GM18873 (cell line): Measurements from ENCODE around the gene PHF12.

Experiments used
- ATAC-seq: cut with Tn5 transposase; IDR thresholded peaks from one replicate; pipeline ENCODE4 v1.9.1; 2021; ENCODE audit warnings: mild to moderate bottlenecking, moderate library complexity, moderate number of reproducible peaks; ENCODE audit not compliant: unreplicated experiment, low FRiP score

The PHF12 gene

GRCh38 chr17:28956861-28957260 lies 5.5 kb upstream of the PHF12 start:
- no peak for ATAC-seq

- ATAC-seq = no peak
Measured at GRCh38 chr17:28956112-28956511, 4.8 kb upstream of the PHF12 start.

GRCh38 chr17:28955408-28955807 lies 4.1 kb upstream of the PHF12 start:
- ATAC-seq = no peak

GRCh38 chr17:28954886-28955285 lies 3.6 kb upstream of the PHF12 start:
- ATAC-seq = no peak

GRCh38 chr17:28953444-28954118 lies 2.3 kb upstream of the PHF12 start:
- no peak for ATAC-seq

GRCh38 chr17:28951991-28952975 lies 965 bp upstream of the PHF12 start:
- peak; percentile 61 for ATAC-seq

- no peak for ATAC-seq
Measured at GRCh38 chr17:28950752-28951427, 428 bp downstream of the PHF12 start.

GRCh38 chr17:28950017-28950751 lies 1.1 kb downstream of the PHF12 start:
- no peak for ATAC-seq

GRCh38 chr17:28949185-28950016 lies 1.9 kb downstream of the PHF12 start:
- ATAC-seq = no peak

GRCh38 chr17:28948873-28949184 lies 2.5 kb downstream of the PHF12 start:
- no peak for ATAC-seq

GRCh38 chr17:28948342-28948741 lies 3.0 kb downstream of the PHF12 start:
- ATAC-seq = no peak

- ATAC-seq = no peak
Measured at GRCh38 chr17:28947639-28948038, 3.7 kb downstream of the PHF12 start.

- no peak for ATAC-seq
Measured at GRCh38 chr17:28946239-28946638, 5.1 kb downstream of the PHF12 start.

- ATAC-seq = no peak
Measured at GRCh38 chr17:28944862-28945741, 6.2 kb downstream of the PHF12 start.

- no peak for ATAC-seq
Measured at GRCh38 chr17:28944343-28944742, 7.0 kb downstream of the PHF12 start.

- ATAC-seq = no peak
Measured at GRCh38 chr17:28942925-28943324, 8.4 kb downstream of the PHF12 start.

GRCh38 chr17:28941251-28941650 lies 10.1 kb downstream of the PHF12 start:
- ATAC-seq = no peak

GRCh38 chr17:28940675-28941074 lies 10.6 kb downstream of the PHF12 start:
- ATAC-seq = no peak

GRCh38 chr17:28940142-28940541 lies 11.2 kb downstream of the PHF12 start:
- no peak for ATAC-seq
